NCI-H2081 treated with DMSO at 0.1 percent for 48 hours (cell line): ENCODE measurements around the gene RALGDS.
A peak's percentile ranks its signal among the peaks of the same experiment; 100 is the strongest.

Source experiments
- DNase-seq: peaks from one replicate; lab custom pipeline; 2025; lab: John Stamatoyannopoulos, UW

Gene RALGDS

GRCh38 chr9:133151041-133151440 is 30.0 kb upstream of the RALGDS start:
- no peak for DNase-seq

GRCh38 chr9:133149130-133150015 is 28.3 kb upstream of the RALGDS start:
- peak; percentile 62 for DNase-seq

GRCh38 chr9:133148199-133149129 is 27.4 kb upstream of the RALGDS start:
- no peak for DNase-seq

GRCh38 chr9:133147412-133148198 is 26.6 kb upstream of the RALGDS start:
- no peak for DNase-seq

- no peak for DNase-seq
Measured at GRCh38 chr9:133146746-133147411, 25.8 kb upstream of the RALGDS start.

GRCh38 chr9:133144904-133145851 is 24.1 kb upstream of the RALGDS start:
- no peak for DNase-seq

GRCh38 chr9:133144142-133144903 is 23.3 kb upstream of the RALGDS start:
- no peak for DNase-seq

- no peak for DNase-seq
Measured at GRCh38 chr9:133143639-133144141, 22.6 kb upstream of the RALGDS start.

GRCh38 chr9:133142684-133143622 is 21.9 kb upstream of the RALGDS start:
- no peak for DNase-seq

GRCh38 chr9:133141833-133142595 is 21.0 kb upstream of the RALGDS start:
- peak; percentile 23 for DNase-seq

- DNase-seq, result no peak
Measured at GRCh38 chr9:133140606-133141005, 19.6 kb upstream of the RALGDS start.

GRCh38 chr9:133140174-133140505 is 19.1 kb upstream of the RALGDS start:
- no peak for DNase-seq

GRCh38 chr9:133139246-133140173 is 18.5 kb upstream of the RALGDS start:
- no peak for DNase-seq

GRCh38 chr9:133137451-133138231 is 16.6 kb upstream of the RALGDS start:
- DNase-seq, result no peak

- no peak for DNase-seq
Measured at GRCh38 chr9:133135146-133135745, 14.2 kb upstream of the RALGDS start.
